Activated B cell treated with CpG ODN at 0.5 μM for 24 hours (primary cell): ENCODE measurements around the gene RPS25. TPM values are rescaled to one million over a fixed set of nuclear protein-coding genes. Genes with fewer than 3 reads are reported as not detected.
"Not testable (repeated sequence)": the region's sequence is repeated elsewhere in the genome, so short reads cannot be mapped to it uniquely, and the experiment has no call there.

Source experiments
- ATAC-seq: fragments of 200-7000 bp; cut with Tn5 transposase; one replicate; pipeline ENCODE4 v1.10.0; 2021; ENCODE audit warnings: low read depth, mild to moderate bottlenecking, moderate library complexity
- CTCF ChIA-PET: fragments of 350-600 bp; sonication (Branson Sonifier 250); formaldehyde crosslinking; loops from one replicate; lab custom pipeline; 2021; ENCODE audit warnings: antibody characterized with exemption; lab: Charles Lee
- POLR2A ChIA-PET: fragments of 350-600 bp; sonication (Branson Sonifier 250); formaldehyde crosslinking; loops from one replicate; lab custom pipeline; 2021; ENCODE audit warnings: antibody characterized with exemption; lab: Charles Lee
- DNase-seq: peaks from one replicate; pipeline ENCODE4 v3.0.0; 2022
- H3K27ac Mint-ChIP-seq: one replicate; pipeline ENCODE4 v1.8.0; 2020; ENCODE audit warnings: mixed read lengths
- H3K27me3 Mint-ChIP-seq: one replicate; pipeline ENCODE4 v1.8.0; 2021; ENCODE audit warnings: mixed read lengths
- H3K36me3 Mint-ChIP-seq: one replicate; pipeline ENCODE4 v1.8.0; 2021; ENCODE audit warnings: low read depth, mixed read lengths
- H3K4me1 Mint-ChIP-seq: one replicate; pipeline ENCODE4 v1.8.0; 2021; ENCODE audit warnings: mixed read lengths
- H3K4me3 Mint-ChIP-seq: one replicate; pipeline ENCODE4 v1.8.0; 2020; ENCODE audit warnings: mild to moderate bottlenecking, mixed read lengths
- H3K9me3 Mint-ChIP-seq: one replicate; pipeline ENCODE4 v1.8.0; 2020; ENCODE audit warnings: mixed read lengths
- CTCF ChIP-seq: fragments of 200-600 bp; IDR thresholded peaks from one replicate; pipeline ENCODE4 v1.8.0; 2022; ENCODE audit warnings: antibody characterized with exemption, mild to moderate bottlenecking
- intact Hi-C: fragments of 100-400 bp; cut with micrococcal nuclease; formaldehyde crosslinking; loops from one replicate; pipeline ENCODE4 v1.15.1; 2024
- total RNA-seq: library from RNA; stranded (reverse); gene quantifications from 2 replicates; pipeline ENCODE4 v1.2.3, GENCODE V29; 2022

RPS25 gene
- total RNA-seq, 1 donor from 2014 or later: 2,191 TPM

DNA sequence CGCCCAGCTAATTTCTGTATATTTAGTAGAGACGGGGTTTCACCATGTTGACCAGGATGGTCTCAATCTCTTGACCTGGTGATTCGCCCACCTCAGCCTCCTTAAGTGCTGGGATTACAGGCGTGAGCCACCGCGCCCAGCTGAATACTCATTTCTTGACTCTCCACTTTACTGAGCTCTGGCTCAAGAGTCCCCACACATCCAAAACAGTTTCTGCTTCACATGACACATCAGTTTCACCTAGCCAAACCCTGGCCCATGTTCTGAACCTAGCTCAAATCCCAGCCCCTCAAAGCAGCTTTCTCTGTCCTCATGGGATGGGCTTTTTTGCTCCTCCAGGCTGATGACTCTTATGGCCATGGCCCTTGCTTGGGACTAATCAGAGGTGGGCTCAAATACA, 29.1 kb upstream of the RPS25 start:
- Mint-ChIP-seq H3K4me3 (no peak overlapping the region), H3K27ac (no peak overlapping the region), H3K9me3 (no peaks in the 10 kb centered on the region), H3K27me3 (no peaks in the 10 kb centered on the region), H3K4me1 (peaks cover 14% of the 10 kb centered on the region), H3K36me3 (peaks cover 76% of the 10 kb centered on the region)
- ChIA-PET POLR2A (interaction anchor here (0.9 to 1.0 kb wide), 2 partner anchors 20 to 62 kb away, joined by 3 read pairs; partner anchors contain the start of gene VPS11), CTCF (no interaction called here)
- intact Hi-C loops: no loop called here
- DNase-seq: no peak
- no peak for TF ChIP-seq CTCF
- ATAC-seq: no peak

GRCh38 chr11:119046489-119046888, 28.3 kb upstream of the RPS25 start:
- DNase-seq: no peak
- POLR2A ChIA-PET: interaction anchor here (0.6 to 0.9 kb wide), 2 partner anchors 15 to 21 kb away, joined by 3 to 5 read pairs; partner anchors contain the start of gene VPS11
- peaks cover 69% of the 10 kb centered on the region for H3K36me3 Mint-ChIP-seq

DNA sequence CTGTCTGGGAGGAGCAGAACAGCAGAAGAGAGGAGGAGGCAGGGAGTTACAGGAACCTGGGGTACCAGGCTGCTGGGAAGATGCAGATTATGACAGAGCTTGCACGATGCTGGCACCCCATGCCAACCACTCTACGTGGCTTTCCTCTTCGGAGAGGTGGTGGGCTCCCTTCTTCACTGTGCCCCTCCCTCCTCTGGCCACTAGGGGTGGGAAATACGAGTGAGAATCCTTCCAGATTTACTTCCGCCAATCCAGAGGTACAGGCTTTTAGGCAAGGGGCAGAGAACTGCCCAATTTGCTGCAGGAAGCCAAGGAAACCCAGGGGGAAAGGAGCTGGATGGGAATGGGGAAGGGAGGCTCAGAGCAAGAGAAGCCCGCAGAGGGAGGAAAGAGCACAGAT, 26.6 kb upstream of the RPS25 start:
- no peak for ATAC-seq
- Mint-ChIP-seq H3K27ac (no peak overlapping the region), H3K27me3 (no peaks in the 10 kb centered on the region), H3K9me3 (no peaks in the 10 kb centered on the region), H3K4me1 (peaks cover 3% of the 10 kb centered on the region), H3K36me3 (peaks cover 53% of the 10 kb centered on the region), H3K4me3 (no peak overlapping the region)
- CTCF ChIA-PET: no interaction called here
- no peak for DNase-seq
- intact Hi-C loops: no loop called here
- TF ChIP-seq CTCF: no peak
- POLR2A ChIA-PET: interaction anchor here (1.0 kb wide), 1 partner anchor 12 kb away, joined by 3 read pairs; no protein-coding TSS in a partner anchor

More at GRCh38 chr11:119046489-119046888, 28.3 kb upstream of the RPS25 start:
- no peak overlapping the region for H3K4me3 Mint-ChIP-seq
- intact Hi-C loops: no loop called here
- CTCF ChIA-PET: no interaction called here
- peaks cover 6% of the 10 kb centered on the region for H3K4me1 Mint-ChIP-seq
- TF ChIP-seq CTCF: no peak
- no peaks in the 10 kb centered on the region for H3K9me3 Mint-ChIP-seq
- H3K27me3 Mint-ChIP-seq: no peaks in the 10 kb centered on the region
- ATAC-seq: no peak
- no peak overlapping the region for H3K27ac Mint-ChIP-seq

- DNase-seq (no peak), ATAC-seq (no peak)
- Mint-ChIP-seq H3K27ac (no peak overlapping the region), H3K4me1 (peaks cover 11% of the 10 kb centered on the region), H3K4me3 (no peak overlapping the region), H3K9me3 (no peaks in the 10 kb centered on the region), H3K27me3 (no peaks in the 10 kb centered on the region), H3K36me3 (peaks cover 35% of the 10 kb centered on the region)
- TF ChIP-seq CTCF: no peak
- intact Hi-C loops: no loop called here
- ChIA-PET POLR2A (interaction anchor here (0.8 to 1.4 kb wide), 3 partner anchors 10 to 14 kb away, joined by 3 to 8 read pairs (median 7); partner anchors contain the start of gene HYOU1), CTCF (no interaction called here)
These were observed 24.8 kb upstream of the RPS25 start for GRCh38 chr11:119042927-119043326.

DNA sequence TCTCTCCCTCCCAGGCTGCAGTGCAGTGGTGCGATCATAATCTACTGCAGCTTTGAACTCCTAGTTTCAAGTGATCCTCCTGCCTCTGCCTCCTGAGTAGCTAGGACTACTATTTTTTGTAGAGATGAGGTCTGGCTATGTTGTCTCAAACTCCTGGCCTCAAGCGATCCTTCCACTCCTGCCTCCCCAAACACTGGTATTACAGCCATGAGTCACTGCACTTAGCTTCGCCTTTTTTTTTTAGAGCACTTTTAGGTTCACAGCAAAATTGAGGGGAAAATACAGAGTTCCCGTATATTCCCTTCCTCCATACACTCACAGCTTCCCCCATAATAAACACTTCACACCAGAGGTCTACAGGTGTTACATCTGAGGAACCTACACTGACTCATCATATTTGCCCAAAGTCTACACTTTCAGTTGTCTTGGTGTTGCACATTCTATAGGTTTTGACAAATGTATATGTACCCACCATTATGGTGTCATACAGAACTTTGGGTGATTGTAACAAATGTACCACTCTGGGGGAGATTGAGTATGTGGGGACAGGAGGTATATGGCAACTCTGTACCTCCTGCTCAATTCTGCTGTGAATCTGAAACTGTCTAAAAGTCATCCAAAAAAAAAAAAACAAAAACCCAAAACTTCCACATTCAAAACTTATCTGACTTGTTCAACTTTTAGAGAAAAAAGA, 23.8 kb upstream of the RPS25 start:
- TF ChIP-seq CTCF: no peak
- DNase-seq: no peak
- Mint-ChIP-seq H3K4me1 (peaks cover 11% of the 10 kb centered on the region), H3K27ac (no peak overlapping the region), H3K36me3 (peaks cover 26% of the 10 kb centered on the region), H3K4me3 (no peak overlapping the region), H3K9me3 (no peaks in the 10 kb centered on the region), H3K27me3 (no peaks in the 10 kb centered on the region)
- ChIA-PET POLR2A (interaction anchor here (1.3 to 1.4 kb wide), 2 partner anchors 11 to 15 kb away, joined by 7 to 8 read pairs; partner anchors contain the start of gene HYOU1), CTCF (interaction anchor here (0.6 kb wide), 1 partner anchor 435 kb away, joined by 3 read pairs; the partner anchor contains the start of gene PHLDB1)
- ATAC-seq: no peak
- intact Hi-C loops: no loop called here

DNA sequence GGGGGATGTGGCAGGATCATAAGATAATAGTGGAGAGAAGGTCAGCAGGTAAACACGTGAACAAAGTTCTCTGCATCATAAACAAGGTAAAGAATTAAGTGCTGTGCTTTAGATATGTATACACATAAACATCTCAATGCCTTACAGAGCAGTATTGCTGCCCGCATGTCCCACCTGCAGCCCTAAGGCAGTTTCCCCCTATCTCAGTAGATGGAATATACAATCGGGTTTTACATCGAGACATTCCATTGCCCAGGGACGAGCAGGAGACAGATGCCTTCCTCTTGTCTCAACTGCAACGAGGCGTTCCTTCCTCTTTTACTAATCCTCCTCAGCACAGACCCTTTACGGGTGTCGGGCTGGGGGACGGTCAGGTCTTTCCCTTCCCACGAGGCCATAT, 21.3 kb upstream of the RPS25 start:
- H3K27me3 Mint-ChIP-seq, CTCF ChIA-PET, ATAC-seq, H3K4me3 Mint-ChIP-seq, intact Hi-C loops, H3K36me3 Mint-ChIP-seq, POLR2A ChIA-PET, DNase-seq, H3K27ac Mint-ChIP-seq, H3K9me3 Mint-ChIP-seq: not testable (repeated sequence)
- H3K4me1 Mint-ChIP-seq: peaks cover 11% of the 10 kb centered on the region
